DND-41 (cell line): ENCODE results near the gene MGST2.

Experiments used
- ATAC-seq: fragments of 200-7000 bp; cut with Tn5 transposase; 3 replicates; pipeline ENCODE4 v1.9.1; 2021; ENCODE audit warnings: low read depth; ENCODE audit not compliant: insufficient read depth
- DNase-seq: peaks from one replicate; pipeline ENCODE4 v3.0.0-alpha.2; 2020
- H2AFZ ChIP-seq: 2 replicates; pipeline ENCODE4 v1.6.0; 2012; ENCODE audit warnings: low read depth, low read length
- H3K27ac ChIP-seq: 2 replicates; pipeline ENCODE4 v1.5.1; 2012; ENCODE audit warnings: low read length, inconsistent platforms
- H3K27me3 ChIP-seq: fragments of 200-600 bp; sonication (generic); 2 replicates; pipeline ENCODE4 v1.6.0; 2012; ENCODE audit warnings: low read length, mild to moderate bottlenecking, inconsistent platforms; ENCODE audit not compliant: insufficient read depth, poor library complexity
- H3K36me3 ChIP-seq: 2 replicates; pipeline ENCODE4 v1.5.1; 2012; ENCODE audit warnings: low read length, inconsistent platforms; ENCODE audit not compliant: insufficient read depth
- H3K4me1 ChIP-seq: 2 replicates; pipeline ENCODE4 v1.5.1; 2012; ENCODE audit warnings: mild to moderate bottlenecking, low read length; ENCODE audit not compliant: insufficient read depth
- H3K4me2 ChIP-seq: 2 replicates; pipeline ENCODE4 v1.6.0; 2012; ENCODE audit warnings: mild to moderate bottlenecking, moderate library complexity, low read length, inconsistent platforms; ENCODE audit not compliant: insufficient read depth
- H3K4me3 ChIP-seq, 2 experiments: fragments of 200-600 bp in 1 of 2; shearing (Covaris generic) in 1 of 2; 2 replicates each; pipeline ENCODE4 v1.5.1; 2012 to 2016; ENCODE audit warnings: inconsistent platforms in 2 of 2, low read length in 2 of 2, mild to moderate bottlenecking in 2 of 2, low read depth in 1 of 2, moderate library complexity in 1 of 2
- H3K79me2 ChIP-seq: 2 replicates; pipeline ENCODE4 v1.6.0; 2012; ENCODE audit warnings: low read length, inconsistent platforms; ENCODE audit not compliant: insufficient read depth
- H3K9ac ChIP-seq: 2 replicates; pipeline ENCODE4 v1.6.0; 2012; ENCODE audit warnings: low read depth, mild to moderate bottlenecking, inconsistent platforms, low read length, moderate library complexity
- H3K9me3 ChIP-seq: 2 replicates; pipeline ENCODE4 v1.5.1; 2012; ENCODE audit warnings: low read length, moderate library complexity, mild to moderate bottlenecking, inconsistent platforms; ENCODE audit not compliant: insufficient read depth, severe bottlenecking
- H4K20me1 ChIP-seq: 2 replicates; pipeline ENCODE4 v1.6.0; 2012; ENCODE audit warnings: low read length; ENCODE audit not compliant: insufficient read depth
- CTCF ChIP-seq: IDR thresholded peaks from 2 replicates; pipeline ENCODE4 v1.5.1; 2012; ENCODE audit warnings: borderline replicate concordance, low read length, moderate library complexity, mild to moderate bottlenecking; ENCODE audit not compliant: poor library complexity, severe bottlenecking; ENCODE audit errors: extremely low read depth
- EZH2 ChIP-seq: IDR thresholded peaks from 3 replicates; pipeline ENCODE4 v1.6.1; 2012; ENCODE audit warnings: borderline replicate concordance, low read depth, mild to moderate bottlenecking, moderate library complexity, low read length, inconsistent platforms; ENCODE audit not compliant: severe bottlenecking

Gene MGST2

DNA sequence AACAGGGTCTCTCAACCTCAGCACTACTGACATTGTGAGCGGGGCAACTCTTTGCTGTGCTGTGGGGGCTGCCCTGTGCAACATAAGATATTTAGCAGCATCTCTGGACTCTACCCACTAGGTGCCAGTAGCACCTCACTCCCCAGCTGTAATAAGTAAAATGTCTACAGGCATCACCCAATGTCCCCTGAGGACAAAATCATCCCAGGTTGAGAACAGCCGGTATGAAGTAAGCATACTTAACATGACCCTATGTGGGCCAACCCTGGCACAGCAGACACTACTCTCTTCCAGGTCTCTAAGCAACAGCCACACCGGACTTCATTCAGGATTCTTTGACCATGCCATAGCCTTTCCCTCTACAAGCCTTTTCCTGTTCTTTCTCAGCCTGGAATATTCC, 10.5 kb upstream of the MGST2 start:
- no peaks in the 10 kb centered on the region for H3K36me3 ChIP-seq
- H3K9ac ChIP-seq = no peak overlapping the region
- H3K4me1 ChIP-seq = peaks cover 20% of the 10 kb centered on the region
- no peaks in the 10 kb centered on the region for H3K9me3 ChIP-seq
- no peaks in the 10 kb centered on the region for H4K20me1 ChIP-seq
- TF ChIP-seq EZH2 (no peak), CTCF (peak; percentile 54)
- no peak overlapping the region for H3K4me2 ChIP-seq
- peak; percentile 44 for ATAC-seq
- H3K4me3 ChIP-seq = no peak overlapping the region
- H3K27me3 ChIP-seq = no peaks in the 10 kb centered on the region
- DNase-seq = peak; percentile 27
- H3K27ac ChIP-seq = no peak overlapping the region
- no peaks in the 10 kb centered on the region for H3K79me2 ChIP-seq
- H2AFZ ChIP-seq = no peak overlapping the region

- peaks cover 11% of the 10 kb centered on the region for H3K4me1 ChIP-seq
- peak overlapping the region; percentile 57 for H2AFZ ChIP-seq
- H3K27ac ChIP-seq = no peak overlapping the region
Observed at GRCh38 chr4:139656614-139657486, 8.8 kb upstream of the MGST2 start.

DNA sequence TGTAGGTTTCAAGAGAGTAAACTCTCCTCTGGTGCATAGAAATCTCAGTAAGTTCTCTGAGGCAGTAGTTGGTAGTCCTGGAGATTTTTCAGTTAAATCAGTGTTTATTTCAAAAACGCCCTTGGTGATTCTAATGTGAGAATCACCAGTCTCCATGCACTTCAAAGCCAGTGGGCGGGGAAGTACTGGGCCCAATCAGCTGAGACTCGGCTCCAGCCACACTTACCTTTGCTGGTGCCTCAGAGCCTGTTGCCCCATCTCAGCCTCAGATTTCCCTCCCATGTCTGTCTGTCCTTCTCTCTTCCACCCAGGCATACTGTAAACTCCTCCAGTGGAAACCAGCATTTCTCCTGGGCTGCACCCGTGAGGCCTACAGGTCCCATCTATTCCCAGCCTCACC, 7.4 kb upstream of the MGST2 start:
- no peaks in the 10 kb centered on the region for H3K79me2 ChIP-seq
- peak overlapping the region; percentile 37 for H3K4me2 ChIP-seq
- no peak overlapping the region for H3K27ac ChIP-seq
- no peak overlapping the region for H3K4me3 ChIP-seq
- no peaks in the 10 kb centered on the region for H3K9me3 ChIP-seq
- DNase-seq (no peak), ATAC-seq (no peak)
- H4K20me1 ChIP-seq = no peaks in the 10 kb centered on the region
- H3K27me3 ChIP-seq = no peaks in the 10 kb centered on the region
- H2AFZ ChIP-seq = peak overlapping the region; percentile 57
- H3K36me3 ChIP-seq = no peaks in the 10 kb centered on the region
- TF ChIP-seq CTCF (no peak), EZH2 (no peak)
- H3K4me1 ChIP-seq = peaks cover 11% of the 10 kb centered on the region
- no peak overlapping the region for H3K9ac ChIP-seq

More at GRCh38 chr4:139656614-139657486, 8.8 kb upstream of the MGST2 start:
- Histone ChIP-seq H3K9me3 (no peaks in the 10 kb centered on the region), H3K27me3 (no peaks in the 10 kb centered on the region), H3K9ac (peak overlapping the region; percentile 11; the same call in 1 of the 2 replicates), H4K20me1 (no peaks in the 10 kb centered on the region), H3K4me2 (peak overlapping the region; percentile 37; the same call in 1 of the 2 replicates), H3K4me3 (no peak overlapping the region), H3K79me2 (no peaks in the 10 kb centered on the region), H3K36me3 (no peaks in the 10 kb centered on the region)
- peak; percentile 97 for ATAC-seq
- DNase-seq = peak; percentile 68
- TF ChIP-seq CTCF (peak; percentile 82), EZH2 (no peak)
